Gastroesophageal sphincter (tissue), 4 donors: ENCODE measurements around the gene SMARCB1. TPM values are rescaled to one million over a fixed set of nuclear protein-coding genes. Genes with fewer than 3 reads are reported as not detected.

Experiments used
- ATAC-seq: fragments of 150-250 bp; one replicate; pipeline ENCODE4 v1.9.1; 2016; ENCODE audit warnings: mild to moderate bottlenecking, moderate library complexity
- H3K27ac ChIP-seq, 4 donors: fragments of 200-600 bp; sonication (generic) in 3 of 4; 1 replicate in 3 of 4; 2 replicates in 1 of 4; pipeline ENCODE4 v1.5.1; 2016 to 2019
- H3K27me3 ChIP-seq: fragments of 200-600 bp; sonication (generic); one replicate; pipeline ENCODE4 v1.5.1; 2019
- H3K36me3 ChIP-seq, 2 donors: fragments of 200-600 bp; sonication (generic); one replicate each; pipeline ENCODE4 v1.5.1; 2019; ENCODE audit warnings: control low read depth in 1 of 2
- H3K4me1 ChIP-seq, 3 donors: fragments of 200-600 bp; sonication (generic); 1 replicate in 2 of 3; 2 replicates in 1 of 3; pipeline ENCODE4 v1.5.1; 2016 to 2019; ENCODE audit warnings: control low read depth in 2 of 3
- H3K4me3 ChIP-seq, 2 donors: fragments of 200-600 bp; sonication (generic); one replicate each; pipeline ENCODE4 v1.5.1; 2019; ENCODE audit warnings: mild to moderate bottlenecking in 1 of 2, moderate library complexity in 1 of 2
- H3K9me3 ChIP-seq, 3 donors: fragments of 200-600 bp; sonication (generic); one replicate each; pipeline ENCODE4 v1.5.1; 2017 to 2019; ENCODE audit warnings: control low read depth in 2 of 3
- CTCF ChIP-seq, 4 experiments: fragments of 200-600 bp in 2 of 4; fragments of 450-650 bp in 2 of 4; sonication (generic) in 1 of 4; IDR thresholded peaks; one replicate each; pipeline ENCODE4 v1.5.1; 2017 to 2019; ENCODE audit warnings: antibody characterized with exemption in 4 of 4, mild to moderate bottlenecking in 2 of 4, moderate library complexity in 2 of 4
- EP300 ChIP-seq: sonication (generic); formaldehyde crosslinking; IDR thresholded peaks from one replicate; pipeline ENCODE4 v1.6.1; 2017; ENCODE audit warnings: antibody characterized with exemption, mild to moderate bottlenecking
- POLR2A ChIP-seq, 2 donors: fragments of 450-650 bp; IDR thresholded peaks; one replicate each; pipeline ENCODE4 v1.6.1; 2017; ENCODE audit warnings: antibody characterized with exemption in 2 of 2, mild to moderate bottlenecking in 2 of 2, moderate library complexity in 1 of 2
- POLR2AphosphoS5 ChIP-seq: sonication (generic); formaldehyde crosslinking; IDR thresholded peaks from one replicate; pipeline ENCODE4 v1.6.1; 2017; ENCODE audit warnings: antibody characterized with exemption
- WGBS, 2 donors: methylation state at CpG; one replicate each; pipeline ENCODE4 v1.1.5; 2018; ENCODE audit warnings: low coverage in 1 of 2; 5-methylcytosine and 5-hydroxymethylcytosine counted together
- total RNA-seq, 4 donors: library from RNA; depleted of rRNA; stranded (reverse); fragments of >200 nt; gene quantifications; one replicate each; pipeline ENCODE4 v1.1.0, GENCODE V29; 2016

The SMARCB1 gene
- total RNA-seq, 4 donors from 2014 or later = 27.9 to 58.8 (median 32.7) TPM

GRCh38 chr22:23744001-23744400 is 42.8 kb upstream of the SMARCB1 start:
- Histone ChIP-seq H3K27ac (no peak overlapping the region), H3K4me1 (peaks cover 0 to 17% (median 0%) of the 10 kb centered on the region in 3 donors), H3K27me3 (no peaks in the 10 kb centered on the region), H3K9me3 (peaks cover 0 to 10% (median 0%) of the 10 kb centered on the region in 3 donors), H3K4me3 (no peak overlapping the region), H3K36me3 (peaks cover 0 to 53% of the 10 kb centered on the region in 2 donors)
- ATAC-seq = no peak
- 87 to 97% methylated on average over 4 to 5 of the region's 13 CpGs for WGBS, 2 donors
- TF ChIP-seq POLR2AphosphoS5 = no peak

- Histone ChIP-seq H3K9me3 (peaks cover 0 to 10% (median 0%) of the 10 kb centered on the region in 3 donors), H3K4me1 (peaks cover 0 to 18% (median 0%) of the 10 kb centered on the region in 3 donors), H3K27me3 (no peaks in the 10 kb centered on the region), H3K36me3 (peaks cover 0 to 53% of the 10 kb centered on the region in 2 donors), H3K27ac (no peak overlapping the region), H3K4me3 (no peak overlapping the region)
- TF ChIP-seq EP300 = no peak
- WGBS, 2 donors = 97% methylated on average over 6 of the region's 14 CpGs; no CpG with 5 or more reads in 1 of the 2 donors
- no peak for ATAC-seq
Observed at GRCh38 chr22:23744485-23744884, 42.3 kb upstream of the SMARCB1 start.

GRCh38 chr22:23745791-23746190 is 41.0 kb upstream of the SMARCB1 start:
- no peak for TF ChIP-seq POLR2A (IDR thresholded peaks at IDR 0.05)
- TF ChIP-seq EP300 = no peak
- TF ChIP-seq POLR2AphosphoS5 = no peak
- TF ChIP-seq CTCF (IDR thresholded peaks at IDR 0.05) = no peak
- 80 to 89% methylated on average over 5 to 6 of the region's 6 CpGs for whole genome bisulfite sequencing, 2 donors
- Histone ChIP-seq H3K4me1 (peaks cover 0 to 30% (median 9%) of the 10 kb centered on the region in 3 donors), H3K9me3 (peaks cover 0 to 10% (median 0%) of the 10 kb centered on the region in 3 donors), H3K36me3 (peaks cover 0 to 51% of the 10 kb centered on the region in 2 donors), H3K27ac (no peak overlapping the region), H3K4me3 (no peak overlapping the region), H3K27me3 (no peaks in the 10 kb centered on the region)
- no peak for ATAC-seq

- peaks cover 0 to 30% (median 11%) of the 10 kb centered on the region in 3 donors for H3K4me1 ChIP-seq
- TF ChIP-seq CTCF (IDR thresholded peaks at IDR 0.05) (no peak), EP300 (no peak), POLR2AphosphoS5 (no peak), POLR2A (IDR thresholded peaks at IDR 0.05) (no peak)
- no peak overlapping the region for H3K27ac ChIP-seq
- no peaks in the 10 kb centered on the region for H3K9me3 ChIP-seq
- no peaks in the 10 kb centered on the region for H3K27me3 ChIP-seq
- WGBS, 2 donors = 56 to 65% methylated on average over 11 to 12 of the region's 12 CpGs
- peaks cover 0 to 10% of the 10 kb centered on the region in 2 donors for H3K36me3 ChIP-seq
- no peak for ATAC-seq
- peak overlapping the region in 1 of 2 donors; percentile 69 for H3K4me3 ChIP-seq
Observed at GRCh38 chr22:23749841-23750301, 36.9 kb upstream of the SMARCB1 start.

- Histone ChIP-seq H3K27ac (peak overlapping the region; percentile 9 to 96 (median 90)), H3K4me3 (peak overlapping the region; percentile 51 to 69), H3K9me3 (no peaks in the 10 kb centered on the region), H3K4me1 (peaks cover 0 to 30% (median 11%) of the 10 kb centered on the region in 3 donors), H3K36me3 (peaks cover 0 to 5% of the 10 kb centered on the region in 2 donors), H3K27me3 (no peaks in the 10 kb centered on the region)
- no peak for TF ChIP-seq POLR2AphosphoS5
- no peak for TF ChIP-seq CTCF (IDR thresholded peaks at IDR 0.05)
- TF ChIP-seq POLR2A (IDR thresholded peaks at IDR 0.05) = no peak
- TF ChIP-seq EP300 = no peak
- WGBS, 2 donors = 35 to 44% methylated on average over 5 of the region's 5 CpGs
- no peak for ATAC-seq
Observed at GRCh38 chr22:23750367-23750713, 36.4 kb upstream of the SMARCB1 start.

GRCh38 chr22:23750714-23751440 is 35.9 kb upstream of the SMARCB1 start, which contains the start of gene ZNF70:
TSS of gene ZNF70 (minus strand) at chr22:23751112. CDS start at chr22:23745140, 5,972 bp downstream.
- Histone ChIP-seq H3K27me3 (no peaks in the 10 kb centered on the region), H3K36me3 (no peaks in the 10 kb centered on the region), H3K27ac (peak within 1 kb of the TSS; percentile 78 to 96 (median 90)), H3K9me3 (no peaks in the 10 kb centered on the region), H3K4me3 (peak within 1 kb of the TSS; percentile 51 to 69), H3K4me1 (peaks cover 0 to 30% (median 11%) of the 10 kb centered on the region in 3 donors)
- peak; percentile 98 for ATAC-seq
- peak; percentile 51 to 70 for TF ChIP-seq POLR2A (IDR thresholded peaks at IDR 0.05)
- TF ChIP-seq CTCF (IDR thresholded peaks at IDR 0.05) = peak in 2 of 4 experiments; percentile 4 to 26
- peak; percentile 63 for TF ChIP-seq POLR2AphosphoS5
- no peak for TF ChIP-seq EP300
- 0% methylated on average over 1 of the region's 78 CpGs; no CpG with 5 or more reads in 1 of the 2 donors for WGBS, 2 donors
